HuH-7 (cell line): ENCODE data around the gene MYOT.
"Not testable (repeated sequence)": the region's sequence is repeated elsewhere in the genome, so short reads cannot be mapped to it uniquely, and the experiment has no call there.

Source experiments
- DNase-seq: peaks from one replicate; pipeline ENCODE4 v3.0.0; 2011; ENCODE audit warnings: low spot score

Gene MYOT

GRCh38 chr5:137856916-137857862 lies 10.5 kb upstream of the MYOT start:
- no peak for DNase-seq

- no peak for DNase-seq
Measured at GRCh38 chr5:137858223-137858916, 9.3 kb upstream of the MYOT start.

GRCh38 chr5:137858954-137859353 lies 8.7 kb upstream of the MYOT start:
- no peak for DNase-seq

GRCh38 chr5:137862251-137862650 lies 5.4 kb upstream of the MYOT start:
- DNase-seq, result no peak

GRCh38 chr5:137863653-137864052 lies 4.0 kb upstream of the MYOT start:
- not testable (repeated sequence) for DNase-seq

GRCh38 chr5:137866541-137867388 lies 895 bp upstream of the MYOT start:
- DNase-seq, result no peak

GRCh38 chr5:137870647-137871339 lies 3.1 kb downstream of the MYOT start:
- no peak for DNase-seq

GRCh38 chr5:137871571-137871970 lies 3.9 kb downstream of the MYOT start:
- DNase-seq, result no peak

- no peak for DNase-seq
Measured at GRCh38 chr5:137872466-137872865, 4.8 kb downstream of the MYOT start.

- no peak for DNase-seq
Measured at GRCh38 chr5:137876101-137876500, 8.4 kb downstream of the MYOT start.

- DNase-seq, result no peak
Measured at GRCh38 chr5:137880313-137880712, 12.7 kb downstream of the MYOT start.

GRCh38 chr5:137887831-137888230 lies 20.2 kb downstream of the MYOT start:
- no peak for DNase-seq

- DNase-seq, result no peak
Measured at GRCh38 chr5:137888466-137888862, 20.8 kb downstream of the MYOT start.

- DNase-seq, result no peak
Measured at GRCh38 chr5:137888863-137889759, 21.5 kb downstream of the MYOT start, which contains the start of gene PKD2L2. TSS of gene PKD2L2 (plus strand) at chr5:137889457. CDS start at chr5:137889492, 35 bp downstream.

GRCh38 chr5:137890845-137891244 lies 23.2 kb downstream of the MYOT start:
- DNase-seq, result no peak

GRCh38 chr5:137891849-137892248 lies 24.2 kb downstream of the MYOT start:
- no peak for DNase-seq

- DNase-seq, result no peak
Measured at GRCh38 chr5:137894586-137894985, 26.9 kb downstream of the MYOT start.

GRCh38 chr5:137896560-137896959 lies 28.9 kb downstream of the MYOT start:
- no peak for DNase-seq

GRCh38 chr5:137899493-137899892 lies 31.8 kb downstream of the MYOT start:
- DNase-seq, result no peak

- no peak for DNase-seq
Measured at GRCh38 chr5:137901011-137901817, 33.6 kb downstream of the MYOT start.
